Right ventricle myocardium superior (tissue), 1 donor: Measurements from ENCODE around the gene ADGRL1. TPM values are rescaled to one million over a fixed set of nuclear protein-coding genes. Genes with fewer than 3 reads are reported as not detected.
"Not testable (repeated sequence)": the region's sequence is repeated elsewhere in the genome, so short reads cannot be mapped to it uniquely, and the experiment has no call there.

ENCODE experiments used
- ATAC-seq: fragments of 200-7000 bp; cut with Tn5 transposase; one replicate; pipeline ENCODE4 v1.9.1; 2020; ENCODE audit warnings: mild to moderate bottlenecking; ENCODE audit not compliant: poor library complexity
- DNase-seq: peaks from one replicate; pipeline ENCODE4 v3.0.0-alpha.2; 2020
- intact Hi-C: fragments of 100-400 bp; cut with DNase I; formaldehyde crosslinking; loops from one replicate; pipeline ENCODE4 v1.11.2; 2022
- total RNA-seq: library from RNA; stranded (reverse); fragmentation: NEBNext Ultra II Directional; extraction: Animal tissue kit (Norgen Biotek cat#: 25700); gene quantifications from one replicate; pipeline ENCODE4 v1.2.1, GENCODE V29; 2021
- donor health status: DM: no; HTN: yes; CAD: no; lungs with severe emphysema.

Gene ADGRL1
- total RNA-seq, 1 donor from 2014 or later = 20.0 TPM

GRCh38 chr19:14150770-14151661, 55.0 kb downstream of the ADGRL1 start:
- DNase-seq (no peak), ATAC-seq (no peak)
- intact Hi-C loops = no loop called here

GRCh38 chr19:14150041-14150769, 55.8 kb downstream of the ADGRL1 start:
- intact Hi-C loops = no loop called here
- no peak for DNase-seq
- no peak for ATAC-seq

GRCh38 chr19:14149509-14149994, 56.4 kb downstream of the ADGRL1 start:
- ATAC-seq = peak; percentile 73
- peak; percentile 92 for DNase-seq
- intact Hi-C loops = loop anchor here (5.0 kb wide), 1 partner anchor 198 kb away; no protein-coding TSS in a partner anchor

- no peak for DNase-seq
- intact Hi-C loops = loop anchor here (5.0 kb wide), 1 partner anchor 198 kb away; no protein-coding TSS in a partner anchor
- no peak for ATAC-seq
Observed at GRCh38 chr19:14148751-14149410, 57.1 kb downstream of the ADGRL1 start.

- DNase-seq = peak; percentile 85
- intact Hi-C loops = loop anchor here (5.0 kb wide), 1 partner anchor 199 kb away; no protein-coding TSS in a partner anchor
- peak; percentile 86 for ATAC-seq
Observed at GRCh38 chr19:14147797-14148605, 58.0 kb downstream of the ADGRL1 start.

GRCh38 chr19:14146789-14147216, 59.2 kb downstream of the ADGRL1 start:
- intact Hi-C loops = loop anchor here (5.0 kb wide), 1 partner anchor 200 kb away; no protein-coding TSS in a partner anchor
- no peak for DNase-seq
- no peak for ATAC-seq

GRCh38 chr19:14146169-14146568, 59.8 kb downstream of the ADGRL1 start:
- ATAC-seq, DNase-seq: not testable (repeated sequence)
- intact Hi-C loops = loop anchor here (5.0 kb wide), 1 partner anchor 201 kb away; no protein-coding TSS in a partner anchor

- DNase-seq (no peak), ATAC-seq (no peak)
- intact Hi-C loops = loop anchor here (5.0 kb wide), 1 partner anchor 202 kb away; no protein-coding TSS in a partner anchor
Observed at GRCh38 chr19:14145381-14145780, 60.6 kb downstream of the ADGRL1 start.

- intact Hi-C loops = no loop called here
- DNase-seq (no peak), ATAC-seq (no peak)
Observed at GRCh38 chr19:14142262-14143190, 63.4 kb downstream of the ADGRL1 start.

GRCh38 chr19:14141041-14141440, 64.9 kb downstream of the ADGRL1 start:
- intact Hi-C loops = no loop called here
- no peak for ATAC-seq

GRCh38 chr19:14139944-14140343, 66.0 kb downstream of the ADGRL1 start:
- intact Hi-C loops = loop anchor here (10.0 kb wide), 1 partner anchor 65 kb away; the partner anchor contains the start of gene MISP3
- ATAC-seq (peak; percentile 4), DNase-seq (peak; percentile 72)

More at GRCh38 chr19:14141041-14141440, 64.9 kb downstream of the ADGRL1 start:
- DNase-seq = no peak

GRCh38 chr19:14138576-14139265, 67.2 kb downstream of the ADGRL1 start:
- peak; percentile 9 for ATAC-seq
- DNase-seq = peak; percentile 39
- intact Hi-C loops = loop anchor here (10.0 kb wide), 1 partner anchor 64 kb away; the partner anchor contains the start of gene MISP3

- peak; percentile 93 for ATAC-seq
- intact Hi-C loops = loop anchor here (10.0 kb wide), 1 partner anchor 62 kb away; the partner anchor contains the start of gene MISP3
- DNase-seq = peak; percentile 99
Observed at GRCh38 chr19:14136509-14137281, 69.3 kb downstream of the ADGRL1 start, which contains the start of gene ASF1B. TSS of gene ASF1B (minus strand) at chr19:14136589. CDS start at chr19:14136456, 133 bp downstream.

GRCh38 chr19:14135985-14136508, 69.9 kb downstream of the ADGRL1 start:
- DNase-seq = no peak
- intact Hi-C loops = loop anchor here (10.0 kb wide), 1 partner anchor 61 kb away; the partner anchor contains the start of gene MISP3
- no peak for ATAC-seq

GRCh38 chr19:14135355-14135754, 70.6 kb downstream of the ADGRL1 start:
- DNase-seq = no peak
- intact Hi-C loops = loop anchor here (10.0 kb wide), 1 partner anchor 61 kb away; the partner anchor contains the start of gene MISP3
- ATAC-seq = no peak
